Retinal pigment epithelial cell (primary cell): ENCODE measurements around the gene FRMD3.

Experiments used
- DNase-seq: peaks from one replicate; pipeline ENCODE4 v3.0.0-alpha.2; 2010; ENCODE audit warnings: low read depth
- H3K4me3 ChIP-seq: 2 replicates; pipeline ENCODE4 v1.5.1; 2011; ENCODE audit warnings: mild to moderate bottlenecking, low read length, control low read depth, moderate library complexity
- CTCF ChIP-seq: conservative IDR thresholded peaks from 2 replicates; pipeline ENCODE4 v1.5.1; 2011; ENCODE audit warnings: low read depth, low read length, control low read depth, inconsistent platforms

FRMD3 gene

GRCh38 chr9:83392228-83392627, 146.0 kb downstream of the FRMD3 start:
- no peak for DNase-seq
- TF ChIP-seq CTCF = no peak
- no peak overlapping the region for H3K4me3 ChIP-seq

- H3K4me3 ChIP-seq = no peak overlapping the region
- no peak for TF ChIP-seq CTCF
- DNase-seq = no peak
Measured at GRCh38 chr9:83388346-83388745, 149.9 kb downstream of the FRMD3 start.

GRCh38 chr9:83387401-83388185, 150.6 kb downstream of the FRMD3 start:
- DNase-seq = no peak
- TF ChIP-seq CTCF = no peak

GRCh38 chr9:83385317-83385716, 152.9 kb downstream of the FRMD3 start:
- DNase-seq = no peak
- no peak overlapping the region for H3K4me3 ChIP-seq
- no peak for TF ChIP-seq CTCF

More at GRCh38 chr9:83387401-83388185, 150.6 kb downstream of the FRMD3 start:
- H3K4me3 ChIP-seq = no peak overlapping the region

- H3K4me3 ChIP-seq = no peak overlapping the region
- TF ChIP-seq CTCF = no peak
- no peak for DNase-seq
Measured at GRCh38 chr9:83384214-83384613, 154.0 kb downstream of the FRMD3 start.

- no peak overlapping the region for H3K4me3 ChIP-seq
- no peak for TF ChIP-seq CTCF
- DNase-seq = no peak
Measured at GRCh38 chr9:83383034-83383433, 155.2 kb downstream of the FRMD3 start.

GRCh38 chr9:83382421-83382820, 155.8 kb downstream of the FRMD3 start:
- DNase-seq = no peak
- no peak for TF ChIP-seq CTCF
- no peak overlapping the region for H3K4me3 ChIP-seq
